Lower lobe of right lung (tissue), 2 donors: ENCODE data around the gene RGS7BP. TPM values are rescaled to one million over a fixed set of nuclear protein-coding genes. Genes with fewer than 3 reads are reported as not detected.
A peak's percentile ranks its signal among the peaks of the same experiment; 100 is the strongest.

Experiments
- ATAC-seq, 2 donors: fragments of 200-7000 bp; cut with Tn5 transposase; one replicate each; pipeline ENCODE4 v1.9.1; 2020 to 2022; ENCODE audit warnings: mild to moderate bottlenecking in 2 of 2, moderate library complexity in 2 of 2
- DNase-seq: peaks from one replicate; pipeline ENCODE4 v3.0.0-alpha.2; 2020
- H3K27ac ChIP-seq: fragments of 200-600 bp; one replicate; pipeline ENCODE4 v1.8.0; 2022
- H3K27me3 ChIP-seq: fragments of 200-600 bp; one replicate; pipeline ENCODE4 v1.8.0; 2022; ENCODE audit warnings: low read depth
- H3K36me3 ChIP-seq: fragments of 200-600 bp; one replicate; pipeline ENCODE4 v1.8.0; 2022; ENCODE audit warnings: mild to moderate bottlenecking
- H3K4me1 ChIP-seq: fragments of 200-600 bp; one replicate; pipeline ENCODE4 v1.8.0; 2022
- H3K4me3 ChIP-seq: fragments of 200-600 bp; one replicate; pipeline ENCODE4 v1.8.0; 2022; ENCODE audit warnings: mild to moderate bottlenecking
- H3K9me3 ChIP-seq: fragments of 200-600 bp; one replicate; pipeline ENCODE4 v1.8.0; 2022
- intact Hi-C: fragments of 100-400 bp; cut with DNase I; formaldehyde crosslinking; loops from one replicate; pipeline ENCODE4 v1.11.0; 2022
- total RNA-seq: library from RNA; stranded (reverse); fragmentation: NEBNext Ultra II Directional; extraction: Animal tissue kit (Norgen Biotek cat#: 25700); gene quantifications from one replicate; pipeline ENCODE4 v1.2.1, GENCODE V29; 2021
- TF ChIP-seq, protein P1 (sequence below): fragments of 200-600 bp; IDR thresholded peaks from one replicate; pipeline ENCODE4 v1.8.0; 2022; ENCODE audit warnings: antibody characterized with exemption, mild to moderate bottlenecking
- donor health status: DM: no; HTN: yes; CAD: no; lungs with severe emphysema.

Gene RGS7BP
- total RNA-seq, 1 donor from 2014 or later = 1.6 TPM

DNA sequence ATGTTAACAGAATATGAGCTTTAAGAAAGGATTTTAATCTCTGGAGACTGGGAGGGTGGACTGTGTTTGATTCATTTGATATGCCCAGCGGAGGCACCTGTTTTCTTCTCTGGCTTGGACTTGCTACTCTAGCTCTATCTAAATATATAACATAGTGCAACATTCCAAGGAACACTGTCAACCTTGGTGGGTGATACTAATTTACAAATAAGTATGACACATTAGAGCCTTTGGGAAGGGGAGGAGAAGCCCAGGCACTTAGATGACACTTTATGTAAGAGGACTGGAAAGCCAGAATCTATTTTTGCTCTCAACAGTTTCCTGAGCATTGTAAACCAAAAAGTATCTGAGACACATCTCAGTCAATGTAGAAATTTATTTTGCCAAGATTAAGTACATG is 101.1 kb downstream of the RGS7BP start:
- DNase-seq = no peak
- Histone ChIP-seq H3K27ac (no peak overlapping the region), H3K4me1 (no peaks in the 10 kb centered on the region), H3K36me3 (no peaks in the 10 kb centered on the region), H3K4me3 (no peak overlapping the region), H3K9me3 (no peaks in the 10 kb centered on the region), H3K27me3 (no peaks in the 10 kb centered on the region)
- intact Hi-C loops = no loop called here
- ATAC-seq = no peak
- TF ChIP-seq, protein P1, sequence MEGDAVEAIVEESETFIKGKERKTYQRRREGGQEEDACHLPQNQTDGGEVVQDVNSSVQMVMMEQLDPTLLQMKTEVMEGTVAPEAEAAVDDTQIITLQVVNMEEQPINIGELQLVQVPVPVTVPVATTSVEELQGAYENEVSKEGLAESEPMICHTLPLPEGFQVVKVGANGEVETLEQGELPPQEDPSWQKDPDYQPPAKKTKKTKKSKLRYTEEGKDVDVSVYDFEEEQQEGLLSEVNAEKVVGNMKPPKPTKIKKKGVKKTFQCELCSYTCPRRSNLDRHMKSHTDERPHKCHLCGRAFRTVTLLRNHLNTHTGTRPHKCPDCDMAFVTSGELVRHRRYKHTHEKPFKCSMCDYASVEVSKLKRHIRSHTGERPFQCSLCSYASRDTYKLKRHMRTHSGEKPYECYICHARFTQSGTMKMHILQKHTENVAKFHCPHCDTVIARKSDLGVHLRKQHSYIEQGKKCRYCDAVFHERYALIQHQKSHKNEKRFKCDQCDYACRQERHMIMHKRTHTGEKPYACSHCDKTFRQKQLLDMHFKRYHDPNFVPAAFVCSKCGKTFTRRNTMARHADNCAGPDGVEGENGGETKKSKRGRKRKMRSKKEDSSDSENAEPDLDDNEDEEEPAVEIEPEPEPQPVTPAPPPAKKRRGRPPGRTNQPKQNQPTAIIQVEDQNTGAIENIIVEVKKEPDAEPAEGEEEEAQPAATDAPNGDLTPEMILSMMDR = no peak

DNA sequence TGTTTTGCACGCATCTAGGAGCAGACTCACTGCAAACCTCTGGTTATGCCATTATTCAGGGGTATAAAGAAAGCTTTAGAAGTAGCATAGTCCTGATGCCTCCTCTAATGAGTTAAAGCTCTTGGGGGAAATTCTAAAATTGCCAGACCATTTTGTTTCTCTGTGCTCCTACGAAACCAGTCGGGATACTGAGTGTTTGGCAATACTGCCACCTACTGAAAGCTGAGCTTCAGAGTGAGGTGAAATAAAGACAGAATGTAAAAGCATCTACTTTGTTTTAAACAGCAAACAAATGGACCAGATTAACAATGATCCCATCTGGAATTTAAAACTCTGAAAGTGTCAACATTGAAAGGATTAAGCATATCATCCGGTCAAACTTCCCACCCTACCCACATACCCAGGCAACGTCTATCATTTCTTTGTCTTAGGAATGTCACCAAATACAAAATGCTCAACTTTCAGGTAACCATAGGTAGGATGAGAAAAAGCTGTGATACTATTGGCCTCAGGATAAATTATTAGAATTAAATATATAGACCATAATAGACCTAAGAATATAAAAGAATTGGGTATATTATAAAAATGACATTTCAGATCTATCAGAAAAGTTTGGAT is 106.6 kb downstream of the RGS7BP start:
- no peaks in the 10 kb centered on the region for H3K27me3 ChIP-seq
- TF ChIP-seq, protein P1 = peak; percentile 59
- H3K4me3 ChIP-seq = no peak overlapping the region
- DNase-seq (no peak), ATAC-seq (peak; percentile 49 to 71)
- H3K4me1 ChIP-seq = no peaks in the 10 kb centered on the region
- intact Hi-C loops = no loop called here
- H3K9me3 ChIP-seq = no peaks in the 10 kb centered on the region
- no peak overlapping the region for H3K27ac ChIP-seq
- H3K36me3 ChIP-seq = no peaks in the 10 kb centered on the region

DNA sequence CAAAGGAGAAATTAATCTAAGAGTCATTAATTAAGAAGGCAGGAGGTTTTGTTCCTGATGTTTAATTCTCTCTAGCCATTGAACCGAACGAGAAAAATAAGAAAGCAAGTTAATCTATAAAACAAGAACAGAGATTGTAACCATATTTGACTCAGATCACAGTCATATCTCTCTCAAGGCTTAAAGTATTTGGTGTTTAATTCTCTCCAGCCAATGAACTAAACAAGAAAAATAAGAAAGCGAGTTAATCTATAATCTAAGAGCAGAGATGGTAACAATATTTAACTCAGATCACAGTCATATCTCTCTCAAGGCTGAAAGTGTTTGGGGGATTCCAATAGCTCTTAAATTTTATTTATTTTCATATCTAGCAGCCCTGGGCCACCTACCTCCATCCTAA is 110.1 kb downstream of the RGS7BP start:
- H3K27me3 ChIP-seq = no peaks in the 10 kb centered on the region
- no peak overlapping the region for H3K27ac ChIP-seq
- no peaks in the 10 kb centered on the region for H3K4me1 ChIP-seq
- DNase-seq (no peak), ATAC-seq (no peak)
- TF ChIP-seq, protein P1 = no peak
- intact Hi-C loops = no loop called here
- no peaks in the 10 kb centered on the region for H3K36me3 ChIP-seq
- H3K9me3 ChIP-seq = no peaks in the 10 kb centered on the region
- H3K4me3 ChIP-seq = no peak overlapping the region

DNA sequence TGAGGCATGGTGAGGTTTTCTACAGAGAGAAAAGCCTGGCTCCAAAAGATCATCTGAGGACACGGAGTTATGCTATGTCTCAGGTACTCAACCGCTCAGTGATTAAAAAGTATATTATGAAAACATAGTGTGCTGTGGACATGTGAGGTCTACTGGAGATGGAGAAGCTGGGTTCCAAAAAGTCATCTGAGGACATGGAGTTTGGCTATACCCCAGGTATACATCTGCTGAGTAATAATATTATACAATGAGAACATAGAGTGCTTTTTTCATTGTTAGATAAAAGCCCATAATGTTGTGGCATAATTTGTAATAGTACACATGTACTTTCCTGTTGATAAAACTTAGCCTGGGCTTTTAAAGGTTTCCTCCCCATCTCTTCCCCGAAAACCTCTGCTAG is 113.8 kb downstream of the RGS7BP start:
- DNase-seq (no peak), ATAC-seq (no peak)
- Histone ChIP-seq H3K36me3 (no peaks in the 10 kb centered on the region), H3K9me3 (no peaks in the 10 kb centered on the region), H3K27me3 (no peaks in the 10 kb centered on the region), H3K4me1 (no peaks in the 10 kb centered on the region), H3K4me3 (no peak overlapping the region), H3K27ac (no peak overlapping the region)
- TF ChIP-seq, protein P1 = no peak
- intact Hi-C loops = no loop called here

DNA sequence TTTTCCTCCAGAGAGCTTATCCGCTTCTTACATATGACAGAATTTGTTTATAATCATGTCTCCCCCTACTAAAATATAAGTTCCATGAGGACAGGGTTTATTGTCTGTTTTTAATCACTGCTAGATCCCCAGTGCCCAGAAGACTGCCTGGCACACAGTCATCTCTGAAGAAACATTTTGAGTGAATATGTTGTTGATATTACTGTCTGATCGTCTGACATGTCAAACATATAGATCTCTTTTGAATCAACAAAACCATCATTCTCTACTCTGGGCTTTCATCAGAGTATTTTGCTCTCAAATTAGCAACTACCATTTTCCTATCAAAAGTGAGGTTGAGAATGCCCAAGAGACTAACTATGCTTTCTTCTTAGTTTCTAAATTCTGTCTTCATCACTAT is 117.2 kb downstream of the RGS7BP start:
- DNase-seq = no peak
- ATAC-seq = no peak
- Histone ChIP-seq H3K9me3 (no peaks in the 10 kb centered on the region), H3K27ac (no peak overlapping the region), H3K27me3 (no peaks in the 10 kb centered on the region), H3K4me1 (no peaks in the 10 kb centered on the region), H3K4me3 (no peak overlapping the region), H3K36me3 (no peaks in the 10 kb centered on the region)
- intact Hi-C loops = no loop called here
- TF ChIP-seq, protein P1 = no peak
